Measurements from ENCODE around the gene SNX32.

Gene SNX32

GRCh38 chr11:65793144-65793581, 40.6 kb upstream of the SNX32 start:
- no peak for TF ChIP-seq ZFX (IDR thresholded peaks at IDR 0.05; ENCODE audit: borderline replicate concordance)
- TF ChIP-seq CTCF (IDR thresholded peaks at IDR 0.05): no peak
- H3K27ac ChIP-seq: no peak overlapping the region

- H3K27ac ChIP-seq: no peak overlapping the region
- no peak for TF ChIP-seq ZFX (IDR thresholded peaks at IDR 0.05; ENCODE audit: borderline replicate concordance)
- TF ChIP-seq CTCF (IDR thresholded peaks at IDR 0.05): no peak
Observed at GRCh38 chr11:65793625-65794400, 40.0 kb upstream of the SNX32 start.

GRCh38 chr11:65794570-65795510, 38.9 kb upstream of the SNX32 start:
- TF ChIP-seq ZFX (IDR thresholded peaks at IDR 0.05; ENCODE audit: borderline replicate concordance) (no peak), CTCF (IDR thresholded peaks at IDR 0.05) (no peak)
- no peak overlapping the region for H3K27ac ChIP-seq

- H3K27ac ChIP-seq: no peak overlapping the region
- TF ChIP-seq ZFX (IDR thresholded peaks at IDR 0.05; ENCODE audit: borderline replicate concordance) (no peak), CTCF (IDR thresholded peaks at IDR 0.05) (no peak)
Observed at GRCh38 chr11:65796726-65797601, 36.8 kb upstream of the SNX32 start.

GRCh38 chr11:65797711-65798110, 36.1 kb upstream of the SNX32 start:
- TF ChIP-seq CTCF (IDR thresholded peaks at IDR 0.05) (no peak), ZFX (IDR thresholded peaks at IDR 0.05; ENCODE audit: borderline replicate concordance) (no peak)

GRCh38 chr11:65798882-65799281, 34.9 kb upstream of the SNX32 start:
- no peak overlapping the region for H3K27ac ChIP-seq
- TF ChIP-seq ZFX (IDR thresholded peaks at IDR 0.05; ENCODE audit: borderline replicate concordance) (no peak), CTCF (IDR thresholded peaks at IDR 0.05) (no peak)

More at GRCh38 chr11:65797711-65798110, 36.1 kb upstream of the SNX32 start:
- no peak overlapping the region for H3K27ac ChIP-seq
